HEK293 (cell line): ENCODE data around the gene ABCC11.

Experiments used
- ZNF394 ChIP-seq: fragments of 450-650 bp; formaldehyde crosslinking; IDR thresholded peaks from 2 replicates; pipeline ENCODE4 v1.5.1; 2016; ENCODE audit warnings: missing biosample characterization, missing genetic modification characterization, mild to moderate bottlenecking, moderate library complexity, borderline replicate concordance
- ZNF561 ChIP-seq: fragments of 450-650 bp; IDR thresholded peaks from 2 replicates; pipeline ENCODE4 v1.5.1; 2018; ENCODE audit warnings: missing biosample characterization, missing genetic modification characterization, borderline replicate concordance

DNA sequence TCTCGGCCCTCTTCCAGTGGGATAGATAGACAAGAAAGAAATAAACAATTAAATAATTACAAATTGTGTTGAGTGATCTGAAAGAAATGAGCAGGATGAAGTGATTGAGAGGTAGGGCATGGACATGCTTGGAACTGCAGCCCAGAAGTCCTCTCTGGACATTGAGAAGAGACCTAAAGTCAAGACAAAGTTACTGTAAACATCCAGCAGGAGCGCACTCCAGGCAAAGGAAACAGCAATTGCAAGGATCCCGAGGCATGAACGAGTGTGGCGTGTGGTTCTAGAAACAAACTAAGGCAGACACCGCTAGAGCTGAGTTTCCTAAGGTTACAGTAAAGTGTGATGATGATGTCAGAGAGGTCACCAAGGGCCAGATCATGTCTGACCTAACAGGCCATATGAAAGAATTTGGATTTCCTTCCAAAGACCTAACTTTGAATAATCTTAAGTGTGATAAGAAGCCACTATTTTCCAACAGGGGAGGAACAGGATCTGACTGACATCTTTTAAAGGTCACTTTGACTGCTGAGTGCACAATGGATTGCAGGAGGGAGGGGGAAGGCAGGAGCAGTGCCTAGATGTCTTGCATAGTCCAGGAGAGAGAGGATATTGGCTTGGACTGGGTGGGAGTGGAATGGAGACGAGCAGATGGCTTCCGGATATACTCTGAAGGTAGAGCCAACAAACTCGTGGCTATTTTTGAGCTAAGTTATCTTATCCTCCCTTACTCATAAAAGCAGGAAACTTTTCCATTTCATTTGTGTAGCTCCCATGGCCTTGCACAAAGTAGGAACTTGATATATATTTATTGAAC, 110.6 kb downstream of the ABCC11 start:
- TF ChIP-seq ZNF561 (tag by site-specific recombination) (no peak), ZNF394 (tag by site-specific recombination) (no peak)
